Lung (tissue), 16 donors: ENCODE measurements around the gene GRM8. TPM values are rescaled to one million over a fixed set of nuclear protein-coding genes. Genes with fewer than 3 reads are reported as not detected.

Source experiments
- ATAC-seq: fragments of 200-7000 bp; cut with Tn5 transposase; one replicate; pipeline ENCODE4 v1.9.1; 2020; ENCODE audit warnings: moderate number of reproducible peaks; ENCODE audit not compliant: insufficient read depth, low FRiP score
- DNase-seq, 3 donors: peaks; one replicate each; pipeline ENCODE4 v3.0.0-alpha.2; 2013 to 2017
- H3K27ac ChIP-seq, 2 donors: one replicate each; pipeline ENCODE4 v1.5.1; 2013; ENCODE audit warnings: mild to moderate bottlenecking in 2 of 2, moderate library complexity in 2 of 2, control low read depth in 1 of 2, inconsistent platforms in 1 of 2, low read depth in 1 of 2, low read length in 1 of 2
- H3K27me3 ChIP-seq, 3 donors: one replicate each; pipeline ENCODE4 v1.5.1; 2013; ENCODE audit warnings: low read length in 2 of 3; ENCODE audit not compliant: control insufficient read depth in 3 of 3, insufficient read depth in 3 of 3
- H3K36me3 ChIP-seq, 4 donors: one replicate each; pipeline ENCODE4 v1.5.1; 2013; ENCODE audit warnings: low read length in 4 of 4, mild to moderate bottlenecking in 1 of 4, moderate library complexity in 1 of 4; ENCODE audit not compliant: control insufficient read depth in 4 of 4, insufficient read depth in 4 of 4
- H3K4me1 ChIP-seq, 5 donors: one replicate each; pipeline ENCODE4 v1.5.1; 2013; ENCODE audit warnings: low read length in 5 of 5, mild to moderate bottlenecking in 2 of 5, moderate library complexity in 1 of 5; ENCODE audit not compliant: control insufficient read depth in 5 of 5, insufficient read depth in 5 of 5
- H3K4me3 ChIP-seq: one replicate; pipeline ENCODE4 v1.5.1; 2013; ENCODE audit warnings: mild to moderate bottlenecking, control low read depth, moderate library complexity
- H3K9ac ChIP-seq, 2 donors: one replicate each; pipeline ENCODE4 v1.5.1; 2013; ENCODE audit warnings: low read length in 2 of 2, control low read depth in 1 of 2; ENCODE audit not compliant: insufficient read depth in 1 of 2
- H3K9me3 ChIP-seq, 4 donors: one replicate each; pipeline ENCODE4 v1.5.1; 2013; ENCODE audit warnings: low read length in 3 of 4, mild to moderate bottlenecking in 1 of 4, moderate library complexity in 1 of 4; ENCODE audit not compliant: control insufficient read depth in 4 of 4, insufficient read depth in 3 of 4
- WGBS, 2 donors: extraction: QIAGEN DNeasy Blood & Tissue Kit; methylation state at CpG; one replicate each; pipeline ENCODE4 v1.1.7; 2013; 5-methylcytosine and 5-hydroxymethylcytosine counted together
- long read RNA-seq, 5 donors: transcript quantifications; one replicate each; lab custom pipeline, GENCODE V29; 2026
- polyA plus RNA-seq, 2 donors: library from polyadenylated mRNA; stranded (reverse); fragments of 200-250 nt; gene quantifications; one replicate each; pipeline ENCODE4 v1.2.1, GENCODE V29; 2013
- total RNA-seq, 2 donors: library from RNA; depleted of rRNA in 1 of 2; stranded (reverse); fragments of >200 nt in 1 of 2; gene quantifications; one replicate each; pipeline ENCODE4 v1.2.1, GENCODE V29; 2014 to 2021
- TF ChIP-seq, protein P1 (sequence below): IDR thresholded peaks from 2 replicates; pipeline ENCODE4 v1.5.1; 2012; ENCODE audit warnings: mild to moderate bottlenecking; ENCODE audit errors: control extremely low read depth, extremely low read depth
- donor health status: control.
- donor health status: control.
- donor health status: Bipolar disorder and iron deficiency.
- donor health status: healthy.
- donor health status: DM: yes; HTN: yes; CAD: no.

Gene GRM8
- total RNA-seq (under 1 TPM in 1 of 2 donors, not detected in 1; 0.83 TPM), polyA plus RNA-seq (under 1 TPM; 0.01 to 0.24 TPM)
- long read RNA-seq, donor 1 = 0 reads
- long read RNA-seq, donor 2 = 0 reads
- long read RNA-seq, donor 3 = 0 reads
- long read RNA-seq, donor 4 = 0 reads
- long read RNA-seq, donor 5 = 0 reads

GRCh38 chr7:127252778-127253280 lies at the start of gene GRM8:
Gene GRM8, minus strand, starts transcription at chr7:127252941.
- 0 to 1% methylated on average over 50 to 62 of the region's 62 CpGs for WGBS, 2 donors
- peak; percentile 41 to 58 (median 51) for DNase-seq
- no peak within 1 kb of the TSS for H3K9ac ChIP-seq
- H3K4me1 ChIP-seq = peaks cover 0 to 9% (median 4%) of the 10 kb centered on the region in 5 donors
- no peaks in the 10 kb centered on the region for H3K36me3 ChIP-seq
- ATAC-seq = peak; percentile 71
- peak within 1 kb of the TSS; percentile 63 for H3K4me3 ChIP-seq
- H3K9me3 ChIP-seq = peaks cover 0 to 4% (median 0%) of the 10 kb centered on the region in 4 donors
- peaks cover 3 to 62% (median 57%) of the 10 kb centered on the region in 3 donors for H3K27me3 ChIP-seq
- TF ChIP-seq, protein P1, sequence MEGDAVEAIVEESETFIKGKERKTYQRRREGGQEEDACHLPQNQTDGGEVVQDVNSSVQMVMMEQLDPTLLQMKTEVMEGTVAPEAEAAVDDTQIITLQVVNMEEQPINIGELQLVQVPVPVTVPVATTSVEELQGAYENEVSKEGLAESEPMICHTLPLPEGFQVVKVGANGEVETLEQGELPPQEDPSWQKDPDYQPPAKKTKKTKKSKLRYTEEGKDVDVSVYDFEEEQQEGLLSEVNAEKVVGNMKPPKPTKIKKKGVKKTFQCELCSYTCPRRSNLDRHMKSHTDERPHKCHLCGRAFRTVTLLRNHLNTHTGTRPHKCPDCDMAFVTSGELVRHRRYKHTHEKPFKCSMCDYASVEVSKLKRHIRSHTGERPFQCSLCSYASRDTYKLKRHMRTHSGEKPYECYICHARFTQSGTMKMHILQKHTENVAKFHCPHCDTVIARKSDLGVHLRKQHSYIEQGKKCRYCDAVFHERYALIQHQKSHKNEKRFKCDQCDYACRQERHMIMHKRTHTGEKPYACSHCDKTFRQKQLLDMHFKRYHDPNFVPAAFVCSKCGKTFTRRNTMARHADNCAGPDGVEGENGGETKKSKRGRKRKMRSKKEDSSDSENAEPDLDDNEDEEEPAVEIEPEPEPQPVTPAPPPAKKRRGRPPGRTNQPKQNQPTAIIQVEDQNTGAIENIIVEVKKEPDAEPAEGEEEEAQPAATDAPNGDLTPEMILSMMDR = no peak
- no peak within 1 kb of the TSS for H3K27ac ChIP-seq

DNA sequence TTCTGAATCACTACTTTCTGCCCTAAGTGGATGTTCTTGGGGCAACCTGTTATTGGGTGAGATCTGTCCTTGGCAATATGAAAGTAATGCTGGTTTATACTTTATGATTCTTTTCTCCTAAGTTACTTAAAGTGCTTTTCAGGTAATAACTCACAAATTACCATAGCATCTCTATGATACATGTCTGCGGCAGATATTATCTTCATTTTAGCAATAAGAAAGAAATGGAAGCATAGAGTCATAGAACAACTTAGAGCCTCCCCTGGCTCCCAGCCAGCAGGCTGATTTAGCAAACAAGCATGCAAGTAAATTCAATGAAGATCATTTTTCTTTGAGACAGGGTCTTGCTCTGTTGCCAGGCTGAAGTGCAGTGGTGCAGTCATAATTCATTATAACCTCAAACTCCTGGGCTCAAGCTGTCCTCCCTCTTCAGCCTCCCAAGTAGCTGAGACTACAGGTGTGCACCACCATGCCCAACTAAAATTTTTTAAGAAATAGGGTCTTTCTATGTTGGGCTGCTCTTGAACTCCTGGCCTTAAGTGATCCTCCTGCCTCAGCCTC lies 38.1 kb upstream of the GRM8 start:
- 94 to 98% methylated on average over 1 of the region's 1 CpG for WGBS, 2 donors
- DNase-seq = peak in 1 of 3 donors; percentile 4

DNA sequence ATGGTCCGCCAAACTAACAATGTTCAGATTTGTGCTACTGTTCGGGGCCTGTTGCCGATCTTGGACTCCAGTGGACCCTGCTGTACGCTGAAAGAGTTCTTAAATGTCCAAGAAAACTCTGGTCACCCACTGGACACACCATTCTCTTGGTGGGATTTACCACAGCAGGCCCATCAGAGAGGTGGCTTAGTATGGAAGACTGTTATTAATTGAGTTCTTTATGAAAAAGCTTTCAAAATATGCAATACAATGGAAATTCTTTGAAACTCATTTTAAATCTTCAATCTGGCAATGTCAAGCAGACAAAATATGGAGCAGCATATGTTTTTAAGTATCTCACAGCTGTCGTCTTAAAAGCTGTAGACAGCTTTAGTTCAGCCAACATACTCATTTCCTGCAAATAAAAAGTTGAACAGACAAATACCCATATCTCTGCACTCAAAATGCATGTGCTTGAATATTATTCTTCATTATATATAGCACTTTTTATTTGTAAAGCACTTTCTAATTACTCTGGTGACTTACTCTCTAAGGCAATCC lies 37.4 kb upstream of the GRM8 start:
- DNase-seq (peak in 2 of 3 donors; percentile 11 to 40), ATAC-seq (no peak)
- WGBS, 2 donors = 82 to 84% methylated on average over 5 of the region's 5 CpGs
- Histone ChIP-seq H3K36me3 (no peaks in the 10 kb centered on the region), H3K9me3 (peaks cover 0 to 3% (median 0%) of the 10 kb centered on the region in 4 donors), H3K4me3 (no peak overlapping the region), H3K27me3 (no peaks in the 10 kb centered on the region), H3K9ac (no peak overlapping the region), H3K4me1 (no peaks in the 10 kb centered on the region), H3K27ac (no peak overlapping the region)
- TF ChIP-seq, protein P1 = no peak

More for the DNA sequence above, 38.1 kb upstream of the GRM8 start:
- Histone ChIP-seq H3K4me1 (no peaks in the 10 kb centered on the region), H3K27me3 (no peaks in the 10 kb centered on the region), H3K9me3 (peaks cover 0 to 3% (median 0%) of the 10 kb centered on the region in 4 donors), H3K9ac (no peak overlapping the region), H3K4me3 (no peak overlapping the region), H3K27ac (no peak overlapping the region), H3K36me3 (no peaks in the 10 kb centered on the region)
- TF ChIP-seq, protein P1 = no peak
- ATAC-seq = no peak
